Nephron (organoid): ENCODE results near the gene DBF4.
"Not testable (repeated sequence)": the region's sequence is repeated elsewhere in the genome, so short reads cannot be mapped to it uniquely, and the experiment has no call there.

Source experiments
- H3K27ac Mint-ChIP-seq, 3 experiments: 2 replicates each; pipeline ENCODE4 v1.8.0; 2020; ENCODE audit warnings: mixed read lengths in 3 of 3, mild to moderate bottlenecking in 2 of 3, moderate library complexity in 1 of 3
- H3K27me3 Mint-ChIP-seq: 2 replicates; pipeline ENCODE4 v1.8.0; 2021; ENCODE audit warnings: low read depth, mild to moderate bottlenecking, moderate library complexity, mixed read lengths
- H3K36me3 Mint-ChIP-seq: 2 replicates; pipeline ENCODE4 v1.8.0; 2020; ENCODE audit warnings: low read depth, mixed read lengths
- H3K4me1 Mint-ChIP-seq: 2 replicates; pipeline ENCODE4 v1.8.0; 2020; ENCODE audit warnings: mixed read lengths
- H3K4me3 Mint-ChIP-seq, 3 experiments: 2 replicates each; pipeline ENCODE4 v1.8.0; 2020; ENCODE audit warnings: mild to moderate bottlenecking in 3 of 3, mixed read lengths in 3 of 3, moderate library complexity in 2 of 3
- H3K9me3 Mint-ChIP-seq: 2 replicates; pipeline ENCODE4 v1.8.0; 2020; ENCODE audit warnings: mixed read lengths
- CTCF ChIP-seq, 3 experiments: fragments of 200-600 bp; sonication (generic); IDR thresholded peaks; one replicate each; pipeline ENCODE4 v1.5.0; 2021; ENCODE audit warnings: antibody characterized with exemption in 3 of 3; ENCODE audit not compliant: unreplicated experiment in 3 of 3

Gene DBF4

GRCh38 chr7:87944547-87944946 is 68.3 kb downstream of the DBF4 start:
- no peaks in the 10 kb centered on the region for H3K4me1 Mint-ChIP-seq
- no peaks in the 10 kb centered on the region for H3K9me3 Mint-ChIP-seq
- TF ChIP-seq CTCF (IDR thresholded peaks at IDR 0.05; ENCODE audit: unreplicated experiment in 3 of 3) = no peak
- no peaks in the 10 kb centered on the region for H3K27me3 Mint-ChIP-seq
- H3K36me3 Mint-ChIP-seq = no peaks in the 10 kb centered on the region
- no peak overlapping the region for H3K27ac Mint-ChIP-seq
- H3K4me3 Mint-ChIP-seq = no peak overlapping the region

GRCh38 chr7:87945926-87946325 is 69.6 kb downstream of the DBF4 start:
- H3K27ac Mint-ChIP-seq, H3K4me3 Mint-ChIP-seq, H3K36me3 Mint-ChIP-seq, H3K9me3 Mint-ChIP-seq, H3K4me1 Mint-ChIP-seq, H3K27me3 Mint-ChIP-seq: not testable (repeated sequence)

- Mint-ChIP-seq H3K4me3 (no peak overlapping the region), H3K9me3 (no peaks in the 10 kb centered on the region), H3K36me3 (peaks cover 4% of the 10 kb centered on the region), H3K4me1 (no peaks in the 10 kb centered on the region), H3K27ac (no peak overlapping the region), H3K27me3 (no peaks in the 10 kb centered on the region)
- no peak for TF ChIP-seq CTCF (IDR thresholded peaks at IDR 0.05; ENCODE audit: unreplicated experiment in 3 of 3)
These were observed 72.1 kb downstream of the DBF4 start for GRCh38 chr7:87948371-87948770.
